GM23248 (cell line): ENCODE data around the gene KRTAP11-1.

Experiments used
- EZH2 ChIP-seq: fragments of 200-600 bp; sonication (generic); IDR thresholded peaks from 2 replicates; pipeline ENCODE4 v1.6.1; 2018; ENCODE audit warnings: antibody characterized with exemption, mild to moderate bottlenecking; ENCODE audit not compliant: insufficient read depth, poor library complexity, severe bottlenecking
- EZH2phosphoT487 ChIP-seq: fragments of 200-600 bp; sonication (generic); IDR thresholded peaks from 2 replicates; pipeline ENCODE4 v1.6.1; 2018; ENCODE audit warnings: antibody characterized with exemption, moderate library complexity, mild to moderate bottlenecking, low read depth; ENCODE audit not compliant: insufficient read depth

DNA sequence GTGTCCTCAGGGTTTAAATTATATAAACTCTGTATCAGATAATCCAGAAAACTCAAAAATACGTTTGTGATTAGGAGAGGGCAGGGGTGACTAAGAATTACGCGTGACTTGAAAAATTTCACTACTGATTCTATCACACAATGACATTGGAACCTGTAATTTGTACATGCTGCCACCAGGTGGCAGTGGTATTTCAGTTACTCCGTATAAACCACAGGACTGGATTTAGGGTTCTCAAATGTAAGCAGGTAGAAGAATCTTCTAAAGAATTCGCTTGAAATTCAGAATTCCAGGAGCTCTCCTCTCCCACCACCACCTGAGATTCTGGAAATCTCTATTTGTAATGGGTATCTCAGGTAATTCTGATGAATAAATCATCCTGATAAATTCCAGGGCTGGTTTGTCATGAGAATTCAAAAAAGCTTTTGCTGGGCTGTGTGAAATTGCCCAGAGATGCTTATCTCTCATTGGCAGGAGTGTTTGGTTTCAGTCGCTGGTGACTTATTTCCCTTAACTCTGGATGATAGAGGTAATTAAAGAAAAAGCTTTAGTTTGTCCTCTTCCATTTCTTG is 50.1 kb downstream of the KRTAP11-1 start:
- no peak for TF ChIP-seq EZH2
- no peak for TF ChIP-seq EZH2phosphoT487
